HG02885 (cell line): Measurements from ENCODE around the gene OSM.
"Not testable (repeated sequence)": the region's sequence is repeated elsewhere in the genome, so short reads cannot be mapped to it uniquely, and the experiment has no call there.

Experiments
- ATAC-seq: cut with Tn5 transposase; IDR thresholded peaks from one replicate; pipeline ENCODE4 v1.9.1; 2021; ENCODE audit warnings: mild to moderate bottlenecking; ENCODE audit not compliant: unreplicated experiment, poor library complexity

Gene OSM

DNA sequence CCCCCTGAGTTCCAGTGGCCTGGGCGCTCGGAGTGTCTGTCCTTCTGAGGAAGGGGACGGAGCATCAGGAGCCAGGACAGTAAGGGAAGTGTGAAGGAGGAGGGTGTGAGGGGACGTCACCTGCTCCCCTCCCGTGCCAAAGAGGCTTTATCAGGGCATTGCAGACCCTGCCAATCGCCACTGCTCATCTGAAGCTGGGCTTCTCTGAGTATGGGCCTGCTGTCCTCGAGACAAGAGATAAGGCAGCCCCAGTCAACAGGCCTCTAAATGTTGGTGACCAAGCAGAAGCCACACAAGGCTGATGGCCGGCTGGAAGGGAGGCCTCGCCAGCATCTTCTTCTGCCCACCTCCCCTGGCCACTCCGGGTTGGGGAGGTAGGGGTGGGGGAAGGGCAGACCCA is 49.9 kb downstream of the OSM start:
- no peak for ATAC-seq

DNA sequence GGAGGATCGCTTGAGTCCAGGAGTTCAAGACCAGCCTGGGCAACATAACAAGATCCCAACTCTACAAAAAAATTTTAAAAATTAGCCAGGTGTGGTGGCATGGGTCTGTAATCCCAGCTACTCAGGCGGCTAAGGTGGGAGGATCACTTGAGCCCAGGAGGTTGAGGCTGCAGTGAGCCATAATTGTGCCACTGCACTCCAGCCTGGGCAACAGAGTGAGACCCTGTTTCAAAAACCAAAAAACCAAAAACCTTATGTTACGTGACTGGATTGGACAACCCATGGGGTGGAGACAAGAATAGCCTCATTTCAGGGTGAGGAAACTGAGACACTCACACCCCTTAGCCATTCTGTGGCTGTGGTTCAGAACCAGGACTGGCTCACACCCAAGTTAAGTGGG is 50.4 kb downstream of the OSM start:
- ATAC-seq = not testable (repeated sequence)

DNA sequence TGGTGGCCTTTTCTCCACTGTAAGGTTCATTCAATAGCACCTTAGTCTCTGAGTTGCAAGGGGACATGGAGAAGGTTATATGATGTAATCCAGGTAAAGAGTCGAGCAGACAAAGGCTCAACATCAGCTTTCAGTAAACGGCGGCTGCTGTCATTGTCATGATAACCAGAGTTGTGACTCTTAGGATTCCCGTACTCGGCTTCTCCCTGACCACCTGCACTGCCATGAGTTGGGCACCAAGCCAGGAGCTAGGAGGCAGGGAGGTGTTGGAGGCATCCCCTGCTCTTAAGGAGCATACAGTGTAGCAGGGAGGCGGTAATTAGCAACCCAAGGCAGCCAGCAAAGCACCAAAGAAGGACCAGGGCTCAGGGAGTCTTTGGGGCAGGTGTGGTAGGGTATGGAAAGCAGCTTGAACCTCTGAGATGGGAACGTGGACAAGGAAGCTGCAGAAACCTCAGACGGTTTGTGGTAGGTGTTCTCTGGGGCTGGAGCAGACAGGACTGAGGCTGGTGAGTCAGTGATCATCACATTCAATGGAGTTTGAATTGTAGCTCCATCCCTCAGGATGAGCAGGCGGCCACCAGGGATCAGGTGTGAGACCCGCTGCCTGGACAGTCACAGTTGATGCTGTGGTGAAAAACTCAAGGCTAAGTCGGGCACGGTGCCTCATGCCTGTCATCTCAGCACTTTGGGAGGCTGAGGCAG is 51.8 kb downstream of the OSM start:
- no peak for ATAC-seq

DNA sequence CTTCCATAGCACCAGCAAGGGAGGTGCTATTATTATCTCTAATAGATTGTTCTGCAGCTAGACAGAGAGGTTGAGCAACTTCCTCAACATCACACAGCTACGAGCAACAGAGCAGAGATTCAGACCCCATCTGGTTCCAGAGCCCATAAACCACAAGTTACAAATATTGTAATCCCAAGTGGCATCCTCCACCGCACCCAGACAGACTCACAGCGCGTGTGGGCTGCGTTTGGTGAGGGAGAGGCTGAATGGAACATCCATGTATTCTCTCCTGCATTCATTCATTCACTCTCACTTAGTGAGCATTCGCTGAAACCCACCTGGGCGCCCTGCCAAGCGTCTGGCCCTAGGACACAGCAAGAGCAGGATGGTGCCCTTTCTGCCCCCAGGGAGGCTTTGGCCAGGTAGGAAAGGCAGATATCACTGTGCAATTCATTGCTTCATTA is 53.6 kb downstream of the OSM start:
- no peak for ATAC-seq
